ENCODE measurements around the gene ADCYAP1. TPM values are rescaled to one million over a fixed set of nuclear protein-coding genes. Genes with fewer than 3 reads are reported as not detected.

ADCYAP1 gene
- total RNA-seq, 1 donor from 2014 or later = not detected

GRCh38 chr18:908758-909724, 4.4 kb downstream of the ADCYAP1 start:
- no peak for DNase-seq (ENCODE audit: low read depth, low spot score)

- no peak for DNase-seq (ENCODE audit: low read depth, low spot score)
Measured at GRCh38 chr18:910247-910646, 5.6 kb downstream of the ADCYAP1 start.

- DNase-seq (ENCODE audit: low read depth, low spot score) = no peak
Measured at GRCh38 chr18:911025-911424, 6.4 kb downstream of the ADCYAP1 start.

- DNase-seq (ENCODE audit: low read depth, low spot score) = no peak
Measured at GRCh38 chr18:911486-911885, 6.8 kb downstream of the ADCYAP1 start.

- DNase-seq (ENCODE audit: low read depth, low spot score) = no peak
Measured at GRCh38 chr18:916562-916961, 11.9 kb downstream of the ADCYAP1 start.

- no peak for DNase-seq (ENCODE audit: low read depth, low spot score)
Measured at GRCh38 chr18:919078-919477, 14.4 kb downstream of the ADCYAP1 start.

GRCh38 chr18:923144-923866, 18.6 kb downstream of the ADCYAP1 start:
- DNase-seq (ENCODE audit: low read depth, low spot score) = no peak

- no peak for DNase-seq (ENCODE audit: low read depth, low spot score)
Measured at GRCh38 chr18:924987-925386, 20.3 kb downstream of the ADCYAP1 start.

GRCh38 chr18:926946-927345, 22.3 kb downstream of the ADCYAP1 start:
- no peak for DNase-seq (ENCODE audit: low read depth, low spot score)

- no peak for DNase-seq (ENCODE audit: low read depth, low spot score)
Measured at GRCh38 chr18:933082-933481, 28.4 kb downstream of the ADCYAP1 start.

DNA sequence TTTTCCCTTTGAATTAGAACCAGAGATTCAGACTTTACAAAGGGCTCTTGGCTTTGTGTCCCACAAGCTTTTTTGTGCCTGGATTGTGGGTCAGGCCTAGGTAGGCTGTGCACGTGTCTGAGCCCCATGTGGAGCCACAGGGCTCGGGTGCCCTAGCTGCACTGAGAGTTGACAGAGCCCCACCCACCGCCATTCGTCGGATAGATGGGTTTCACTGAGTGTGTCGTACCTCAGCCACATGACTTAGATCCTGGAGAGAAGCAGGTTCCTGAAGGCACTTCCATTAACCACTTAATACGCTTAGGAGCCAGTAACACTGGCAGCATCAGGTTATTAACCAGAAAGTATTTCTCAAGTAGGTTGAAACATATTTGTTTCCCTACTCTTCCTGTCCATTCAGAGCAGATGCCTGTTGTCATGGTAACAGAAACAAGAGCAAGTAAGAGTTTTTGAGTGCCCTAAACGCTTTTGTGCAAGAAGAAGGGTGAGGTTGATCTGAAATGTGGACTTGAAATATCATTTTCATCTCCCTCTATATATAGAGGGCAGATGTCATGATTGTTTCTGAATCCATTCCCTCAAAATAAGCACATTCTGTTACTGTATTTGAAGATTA, 30.0 kb downstream of the ADCYAP1 start:
- no peak for DNase-seq (ENCODE audit: low read depth, low spot score)

DNA sequence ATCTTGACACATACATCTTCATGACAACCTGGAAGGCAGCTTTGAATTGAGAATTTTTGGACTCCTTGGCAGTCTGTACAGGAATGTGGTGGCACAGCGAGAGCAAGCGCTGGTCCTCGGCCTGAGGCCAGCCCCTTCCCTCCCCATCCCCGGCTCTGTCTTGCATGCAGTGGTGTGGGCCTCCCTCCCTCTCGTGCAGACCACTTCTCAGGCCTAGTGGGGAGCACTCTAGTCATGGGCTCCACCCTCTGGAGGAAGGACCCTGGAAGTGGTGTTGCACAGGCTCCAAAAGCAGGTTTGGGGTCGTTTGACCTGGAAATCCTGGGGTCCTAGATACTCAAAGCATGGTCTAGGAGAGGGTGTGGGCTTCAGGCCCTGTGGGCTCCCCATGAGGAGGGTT, 32.3 kb downstream of the ADCYAP1 start:
- no peak for DNase-seq (ENCODE audit: low read depth, low spot score)

DNA sequence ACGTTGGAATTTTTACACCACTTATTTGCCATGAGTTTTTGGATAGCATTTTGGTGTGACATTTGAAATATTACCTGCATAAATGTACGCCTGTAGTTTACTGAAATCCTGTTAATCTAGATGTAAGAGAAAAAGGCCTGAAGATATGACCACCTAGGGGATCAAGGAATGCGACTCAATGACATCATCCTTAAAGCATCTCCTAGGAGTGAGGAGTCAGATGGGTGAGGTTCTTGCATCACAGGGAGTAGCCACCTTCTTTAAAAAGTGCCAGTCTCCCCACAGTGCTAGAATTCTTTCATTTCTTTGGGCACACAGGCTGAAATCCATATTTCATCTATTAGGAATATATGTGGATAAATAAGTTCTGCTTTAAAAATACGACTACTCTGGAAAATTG, 34.5 kb downstream of the ADCYAP1 start:
- no peak for DNase-seq (ENCODE audit: low read depth, low spot score)

GRCh38 chr18:939958-940357, 35.3 kb downstream of the ADCYAP1 start:
- no peak for DNase-seq (ENCODE audit: low read depth, low spot score)

- DNase-seq (ENCODE audit: low read depth, low spot score) = no peak
Measured at GRCh38 chr18:941331-941730, 36.7 kb downstream of the ADCYAP1 start.

DNA sequence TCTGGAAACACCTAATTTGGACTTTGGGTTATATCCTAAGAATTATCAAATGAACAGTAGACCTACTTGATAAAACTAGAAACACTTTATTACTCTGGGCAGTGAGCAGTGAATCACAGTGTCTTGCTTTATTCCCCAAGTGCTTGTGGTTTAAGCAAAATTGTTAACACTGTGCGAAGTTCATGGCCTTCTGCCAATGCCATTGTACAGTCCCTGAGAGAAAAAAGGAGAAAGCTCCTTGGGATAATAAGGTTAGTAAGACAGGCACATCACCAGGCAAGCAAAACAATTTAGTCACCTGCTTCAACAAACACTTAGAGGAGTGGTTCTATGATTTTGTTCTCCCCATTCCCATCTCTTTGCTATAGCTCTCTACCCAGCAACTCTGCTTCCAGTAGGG, 39.8 kb downstream of the ADCYAP1 start:
- DNase-seq (ENCODE audit: low read depth, low spot score) = no peak

DNA sequence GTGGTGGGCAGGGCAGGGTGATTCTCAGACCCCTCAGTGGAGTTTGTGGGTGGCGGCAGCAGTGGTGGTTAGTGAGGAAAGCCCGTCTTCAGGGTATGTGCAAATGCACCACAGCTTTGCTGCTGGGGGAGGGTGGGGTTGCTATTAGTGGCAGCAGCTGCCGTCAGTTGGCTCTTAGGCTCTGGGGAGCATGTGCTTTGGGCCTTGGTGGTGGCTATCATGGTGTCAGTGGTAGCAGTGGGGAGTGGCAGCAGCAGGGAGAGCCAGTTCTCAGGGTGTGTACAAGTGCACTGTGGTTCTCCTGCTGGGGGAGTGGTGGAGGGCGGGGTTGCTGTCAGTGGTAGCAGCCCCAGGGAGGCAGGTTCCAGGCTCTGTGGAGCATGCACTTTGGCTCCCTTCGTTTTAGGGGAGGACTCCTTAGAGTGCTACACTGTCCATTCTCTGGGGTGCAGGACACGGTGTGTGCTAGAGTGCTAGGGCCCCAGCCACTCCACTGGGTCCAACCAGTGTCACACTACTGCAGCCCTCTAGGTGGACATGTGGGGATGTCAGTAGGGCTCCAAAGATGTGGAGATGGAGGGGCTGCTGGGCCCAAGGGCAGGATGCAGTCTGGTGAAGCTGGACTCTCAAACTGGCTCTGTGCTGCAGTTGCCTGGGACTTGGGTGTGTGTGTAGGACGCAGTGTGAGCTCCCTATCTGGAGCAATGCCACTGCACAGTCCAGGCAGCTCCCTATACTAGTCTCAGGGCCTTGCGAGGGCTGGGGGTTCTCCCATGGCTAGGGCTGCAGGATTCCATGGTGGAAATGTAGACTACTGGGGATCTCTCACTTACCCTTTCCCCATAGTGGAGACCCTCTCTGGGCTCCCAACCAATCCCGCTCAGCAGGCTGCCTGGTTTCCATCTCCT, 45.3 kb downstream of the ADCYAP1 start:
- no peak for DNase-seq (ENCODE audit: low read depth, low spot score)

GRCh38 chr18:950882-951495, 46.3 kb downstream of the ADCYAP1 start:
- DNase-seq (ENCODE audit: low read depth, low spot score) = no peak

- DNase-seq (ENCODE audit: low read depth, low spot score) = no peak
Measured at GRCh38 chr18:955384-956066, 50.9 kb downstream of the ADCYAP1 start.

DNA sequence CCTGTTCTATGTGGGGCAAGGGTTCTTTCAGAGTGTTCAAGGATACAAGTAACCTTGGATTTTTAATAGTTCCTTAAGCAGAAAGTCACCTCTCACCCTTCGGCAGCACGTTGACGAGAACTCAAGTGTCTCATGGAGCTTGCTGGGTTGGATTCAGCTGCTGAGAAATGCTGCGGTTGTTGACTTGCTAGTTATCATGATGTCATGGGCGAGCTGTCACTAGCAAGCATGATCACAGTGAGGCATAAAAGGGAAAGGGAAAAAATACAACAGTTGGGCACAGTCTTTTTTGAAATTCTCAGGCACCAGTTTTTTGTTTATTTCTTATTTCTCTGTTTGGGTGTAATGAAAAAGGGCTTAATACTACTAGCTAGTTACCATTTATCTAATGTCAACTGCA, 53.2 kb downstream of the ADCYAP1 start:
- DNase-seq (ENCODE audit: low read depth, low spot score) = no peak

Measured in pulmonary artery endothelial cell (primary cell).